H9 (cell line): ENCODE measurements around the gene CCDC121. TPM values are rescaled to one million over a fixed set of nuclear protein-coding genes. Genes with fewer than 3 reads are reported as not detected.

ENCODE experiments used
- DNase-seq: peaks from one replicate; pipeline ENCODE4 v3.0.0-alpha.2; 2017
- H2AFZ ChIP-seq: one replicate; pipeline ENCODE4 v1.6.1; 2013; ENCODE audit warnings: mild to moderate bottlenecking, low read length, control low read depth, moderate library complexity
- H2AK5ac ChIP-seq: 2 replicates; pipeline ENCODE4 v1.6.1; 2013; ENCODE audit warnings: low read length, control low read depth, mixed read lengths; ENCODE audit not compliant: insufficient read length
- H2BK120ac ChIP-seq: one replicate; pipeline ENCODE4 v1.6.1; 2013; ENCODE audit warnings: low read depth, mild to moderate bottlenecking, low read length, control low read depth, inconsistent platforms; ENCODE audit not compliant: poor library complexity, severe bottlenecking
- H2BK12ac ChIP-seq: 2 replicates; pipeline ENCODE4 v1.6.1; 2013; ENCODE audit warnings: low read length, control low read depth, mixed read lengths, low read depth; ENCODE audit not compliant: insufficient read length
- H2BK15ac ChIP-seq: 2 replicates; pipeline ENCODE4 v1.6.1; 2013; ENCODE audit warnings: low read depth, low read length, control low read depth
- H2BK20ac ChIP-seq: one replicate; pipeline ENCODE4 v1.6.1; 2013; ENCODE audit warnings: low read depth, mild to moderate bottlenecking, low read length, control low read depth, inconsistent platforms; ENCODE audit not compliant: poor library complexity, severe bottlenecking
- H2BK5ac ChIP-seq: 2 replicates; pipeline ENCODE4 v1.6.1; 2013; ENCODE audit warnings: low read length, control low read depth, mixed read lengths; ENCODE audit not compliant: insufficient read length
- H3K14ac ChIP-seq: 2 replicates; pipeline ENCODE4 v1.6.1; 2013; ENCODE audit warnings: low read length, control low read depth; ENCODE audit not compliant: insufficient read depth
- H3K18ac ChIP-seq: 2 replicates; pipeline ENCODE4 v1.6.1; 2013; ENCODE audit warnings: low read depth, mild to moderate bottlenecking, mixed read lengths, low read length, control low read depth; ENCODE audit not compliant: insufficient read length
- H3K23ac ChIP-seq: 2 replicates; pipeline ENCODE4 v1.6.1; 2013; ENCODE audit warnings: low read length, control low read depth, mixed read lengths, low read depth; ENCODE audit not compliant: insufficient read length
- H3K23me2 ChIP-seq: 2 replicates; pipeline ENCODE4 v1.6.1; 2013; ENCODE audit warnings: low read depth, mild to moderate bottlenecking, mixed read lengths, low read length, control low read depth; ENCODE audit not compliant: insufficient read length, poor library complexity, severe bottlenecking
- H3K27ac ChIP-seq: 2 replicates; pipeline ENCODE4 v1.5.1; 2013; ENCODE audit warnings: low read length, control low read depth, mixed read lengths, low read depth; ENCODE audit not compliant: insufficient read length
- H3K27me3 ChIP-seq: 2 replicates; pipeline ENCODE4 v1.6.1; 2013; ENCODE audit warnings: low read length, control low read depth, inconsistent platforms; ENCODE audit not compliant: insufficient read depth
- H3K4ac ChIP-seq: 2 replicates; pipeline ENCODE4 v1.6.1; 2013; ENCODE audit warnings: low read depth, mild to moderate bottlenecking, control low read depth, inconsistent platforms, low read length, moderate library complexity
- H3K4me1 ChIP-seq: 2 replicates; pipeline ENCODE4 v1.6.1; 2013; ENCODE audit warnings: low read length, control low read depth, inconsistent platforms; ENCODE audit not compliant: insufficient read depth
- H3K4me2 ChIP-seq: 2 replicates; pipeline ENCODE4 v1.6.1; 2013; ENCODE audit warnings: low read length, control low read depth, mixed read lengths; ENCODE audit not compliant: insufficient read length, insufficient read depth
- H3K56ac ChIP-seq: 2 replicates; pipeline ENCODE4 v1.6.1; 2013; ENCODE audit warnings: low read depth, mild to moderate bottlenecking, mixed read lengths, low read length, control low read depth; ENCODE audit not compliant: insufficient read length
- H3K79me1 ChIP-seq: 2 replicates; pipeline ENCODE4 v1.6.1; 2013; ENCODE audit warnings: low read depth, mild to moderate bottlenecking, moderate library complexity, low read length, control low read depth, inconsistent platforms; ENCODE audit not compliant: insufficient read depth, poor library complexity, severe bottlenecking
- H3K79me2 ChIP-seq: 2 replicates; pipeline ENCODE4 v1.6.1; 2013; ENCODE audit warnings: low read length, control low read depth, inconsistent platforms; ENCODE audit not compliant: insufficient read depth
- H3K9ac ChIP-seq: 2 replicates; pipeline ENCODE4 v1.6.1; 2013; ENCODE audit warnings: low read length, control low read depth, mixed read lengths; ENCODE audit not compliant: insufficient read length; ENCODE audit errors: extremely low read depth
- H3K9me3 ChIP-seq: one replicate; pipeline ENCODE4 v1.6.1; 2013; ENCODE audit warnings: low read depth, low read length, inconsistent platforms; ENCODE audit not compliant: control insufficient read depth
- H3T11ph ChIP-seq: one replicate; pipeline ENCODE4 v1.6.1; 2013; ENCODE audit warnings: mild to moderate bottlenecking, low read length, control low read depth, inconsistent platforms
- H4K20me1 ChIP-seq: one replicate; pipeline ENCODE4 v1.6.1; 2013; ENCODE audit not compliant: control insufficient read depth, insufficient read length, insufficient read depth
- H4K5ac ChIP-seq: 2 replicates; pipeline ENCODE4 v1.6.1; 2013; ENCODE audit warnings: low read depth, mild to moderate bottlenecking, mixed read lengths, low read length, control low read depth; ENCODE audit not compliant: insufficient read length
- H4K8ac ChIP-seq: replicated peaks from 2 replicates; pipeline ENCODE4 v1.6.1; 2013; ENCODE audit warnings: low read length, control low read depth, mixed read lengths, low read depth; ENCODE audit not compliant: insufficient read length
- H4K91ac ChIP-seq: 2 replicates; pipeline ENCODE4 v1.6.1; 2013; ENCODE audit warnings: low read depth, mild to moderate bottlenecking, moderate library complexity, mixed read lengths, low read length, control low read depth; ENCODE audit not compliant: insufficient read length
- H3K27ac Mint-ChIP-seq, 3 experiments: 2 replicates in 2 of 3; 3 replicates in 1 of 3; pipeline ENCODE4 v1.8.0; 2020 to 2021; ENCODE audit warnings: mixed read lengths in 3 of 3, mild to moderate bottlenecking in 1 of 3, moderate library complexity in 1 of 3
- H3K27me3 Mint-ChIP-seq: 2 replicates; pipeline ENCODE4 v1.8.0; 2021; ENCODE audit warnings: low read depth, mild to moderate bottlenecking, moderate library complexity, mixed read lengths
- H3K36me3 Mint-ChIP-seq, 3 experiments: 2 replicates in 2 of 3; 3 replicates in 1 of 3; pipeline ENCODE4 v1.8.0; 2020 to 2021; ENCODE audit warnings: low read depth in 3 of 3, mixed read lengths in 3 of 3; ENCODE audit not compliant: insufficient read depth in 1 of 3
- H3K4me1 Mint-ChIP-seq, 2 experiments: 2 replicates each; pipeline ENCODE4 v1.8.0; 2020; ENCODE audit warnings: mixed read lengths in 2 of 2
- H3K4me3 Mint-ChIP-seq, 2 experiments: 2 replicates in 1 of 2; 3 replicates in 1 of 2; pipeline ENCODE4 v1.8.0; 2020 to 2021; ENCODE audit warnings: mild to moderate bottlenecking in 2 of 2, mixed read lengths in 2 of 2, moderate library complexity in 1 of 2
- H3K9me3 Mint-ChIP-seq, 2 experiments: 2 replicates in 1 of 2; 3 replicates in 1 of 2; pipeline ENCODE4 v1.8.0; 2020; ENCODE audit warnings: mild to moderate bottlenecking in 2 of 2, mixed read lengths in 2 of 2, moderate library complexity in 1 of 2
- WGBS: extraction: QIAGEN DNeasy Blood & Tissue Kit; methylation state at CpG from one replicate; pipeline ENCODE4 v1.1.7; 2013; ENCODE audit warnings: missing lambda C conversion rate, low lambda C conversion rate, mixed read lengths; ENCODE audit not compliant: insufficient read length; ENCODE audit errors: extremely low coverage; 5-methylcytosine and 5-hydroxymethylcytosine counted together
- total RNA-seq: library from RNA; stranded (reverse); gene quantifications from 2 replicates; pipeline ENCODE4 v1.2.1, GENCODE V29; 2021
- TF ChIP-seq, protein P1 (sequence below): fragments of 200-600 bp; sonication (generic); conservative IDR thresholded peaks from 3 replicates; pipeline ENCODE4 v1.8.0; 2021; ENCODE audit warnings: antibody characterized with exemption, mild to moderate bottlenecking

Gene CCDC121
- total RNA-seq, 1 experiment from 2014 or later = 1.2 TPM

- no CpG with 5 or more reads among the region's 19 CpGs for WGBS
- Mint-ChIP-seq H3K27ac (no peak overlapping the region), H3K36me3 (peaks cover 1 to 4% (median 3%) of the 10 kb centered on the region in 3 experiments; a peak in 4 of 7 replicates), H3K4me1 (peaks cover 16 to 19% of the 10 kb centered on the region in 2 experiments), H3K9me3 (peaks cover 14 to 19% of the 10 kb centered on the region in 2 experiments; a peak in 4 of 5 replicates), H3K27me3 (peaks cover 59% of the 10 kb centered on the region), H3K4me3 (no peak overlapping the region)
- Histone ChIP-seq H2BK20ac (no peak overlapping the region), H3K4me1 (0 out of 2 replicates have a peak, but pooled peaks cover 2% of the 10 kb centered on the region), H2BK5ac (no peak overlapping the region), H4K91ac (no peak overlapping the region), H2AFZ (no peak overlapping the region), H4K20me1 (no peaks in the 10 kb centered on the region), H3K79me2 (peaks cover 25% of the 10 kb centered on the region), H3K9me3 (no peaks in the 10 kb centered on the region), H3K27ac (no peak overlapping the region), H3K4me2 (no peak overlapping the region), H3K9ac (no peak overlapping the region), H3T11ph (no peak overlapping the region), H2AK5ac (no peak overlapping the region), H3K14ac (no peak overlapping the region), H4K5ac (no peak overlapping the region), H2BK15ac (no peak overlapping the region), H2BK12ac (no peak overlapping the region), H3K79me1 (no peaks in the 10 kb centered on the region), H4K8ac (no peak overlapping the region), H3K23ac (no peak overlapping the region), H3K4ac (no peak overlapping the region), H3K23me2 (peaks cover 5% of the 10 kb centered on the region), H2BK120ac (no peak overlapping the region), H3K27me3 (peaks cover 3% of the 10 kb centered on the region; the same call in 1 of the 2 replicates), H3K56ac (no peak overlapping the region), H3K18ac (no peak overlapping the region)
- DNase-seq = no peak
- TF ChIP-seq, protein P1, sequence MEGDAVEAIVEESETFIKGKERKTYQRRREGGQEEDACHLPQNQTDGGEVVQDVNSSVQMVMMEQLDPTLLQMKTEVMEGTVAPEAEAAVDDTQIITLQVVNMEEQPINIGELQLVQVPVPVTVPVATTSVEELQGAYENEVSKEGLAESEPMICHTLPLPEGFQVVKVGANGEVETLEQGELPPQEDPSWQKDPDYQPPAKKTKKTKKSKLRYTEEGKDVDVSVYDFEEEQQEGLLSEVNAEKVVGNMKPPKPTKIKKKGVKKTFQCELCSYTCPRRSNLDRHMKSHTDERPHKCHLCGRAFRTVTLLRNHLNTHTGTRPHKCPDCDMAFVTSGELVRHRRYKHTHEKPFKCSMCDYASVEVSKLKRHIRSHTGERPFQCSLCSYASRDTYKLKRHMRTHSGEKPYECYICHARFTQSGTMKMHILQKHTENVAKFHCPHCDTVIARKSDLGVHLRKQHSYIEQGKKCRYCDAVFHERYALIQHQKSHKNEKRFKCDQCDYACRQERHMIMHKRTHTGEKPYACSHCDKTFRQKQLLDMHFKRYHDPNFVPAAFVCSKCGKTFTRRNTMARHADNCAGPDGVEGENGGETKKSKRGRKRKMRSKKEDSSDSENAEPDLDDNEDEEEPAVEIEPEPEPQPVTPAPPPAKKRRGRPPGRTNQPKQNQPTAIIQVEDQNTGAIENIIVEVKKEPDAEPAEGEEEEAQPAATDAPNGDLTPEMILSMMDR = no peak
Measured at GRCh38 chr2:27581417-27582128, 47.2 kb downstream of the CCDC121 start.

Other genes starting within 250 kb of the CCDC121 start
- 24.8 and 26.5 TPM in 2 replicates for gene ZNF513, start 248.3 kb downstream of the CCDC121 start, total RNA-seq
- 146 and 150 TPM in 2 replicates for gene PPM1G, start 219.4 kb downstream of the CCDC121 start, total RNA-seq
- gene NRBP1, start 200.4 kb downstream of the CCDC121 start, total RNA-seq = 140 TPM in 2 replicates
- 49.9 and 57.3 TPM in 2 replicates for gene KRTCAP3, start 186.6 kb downstream of the CCDC121 start, total RNA-seq
- gene IFT172, start 139.3 kb downstream of the CCDC121 start, total RNA-seq = 13.8 and 15.5 TPM in 2 replicates
- gene FNDC4, start 133.8 kb downstream of the CCDC121 start, total RNA-seq = 21.1 and 21.5 TPM in 2 replicates
- 0.11 and 0.33 TPM in 2 replicates for gene GCKR, start 132.2 kb downstream of the CCDC121 start, total RNA-seq
- gene ZNF512, start 46.0 kb downstream of the CCDC121 start, total RNA-seq = 35.6 and 38.2 TPM in 2 replicates
- 45.5 and 48.5 TPM in 2 replicates for gene GPN1, start within 50 bp of the CCDC121 start, total RNA-seq
- 28.9 and 30.4 TPM in 2 replicates for gene SUPT7L, start 34.6 kb upstream of the CCDC121 start, total RNA-seq
- 18.8 and 20.8 TPM in 2 replicates for gene SLC4A1AP, start 34.9 kb upstream of the CCDC121 start, total RNA-seq
- gene MRPL33, start 142.7 kb upstream of the CCDC121 start, total RNA-seq = 61.2 and 66.8 TPM in 2 replicates